ENCODE measurements around the gene MYO5C. TPM values are rescaled to one million over a fixed set of nuclear protein-coding genes. Genes with fewer than 3 reads are reported as not detected.

Gene MYO5C, protein sequence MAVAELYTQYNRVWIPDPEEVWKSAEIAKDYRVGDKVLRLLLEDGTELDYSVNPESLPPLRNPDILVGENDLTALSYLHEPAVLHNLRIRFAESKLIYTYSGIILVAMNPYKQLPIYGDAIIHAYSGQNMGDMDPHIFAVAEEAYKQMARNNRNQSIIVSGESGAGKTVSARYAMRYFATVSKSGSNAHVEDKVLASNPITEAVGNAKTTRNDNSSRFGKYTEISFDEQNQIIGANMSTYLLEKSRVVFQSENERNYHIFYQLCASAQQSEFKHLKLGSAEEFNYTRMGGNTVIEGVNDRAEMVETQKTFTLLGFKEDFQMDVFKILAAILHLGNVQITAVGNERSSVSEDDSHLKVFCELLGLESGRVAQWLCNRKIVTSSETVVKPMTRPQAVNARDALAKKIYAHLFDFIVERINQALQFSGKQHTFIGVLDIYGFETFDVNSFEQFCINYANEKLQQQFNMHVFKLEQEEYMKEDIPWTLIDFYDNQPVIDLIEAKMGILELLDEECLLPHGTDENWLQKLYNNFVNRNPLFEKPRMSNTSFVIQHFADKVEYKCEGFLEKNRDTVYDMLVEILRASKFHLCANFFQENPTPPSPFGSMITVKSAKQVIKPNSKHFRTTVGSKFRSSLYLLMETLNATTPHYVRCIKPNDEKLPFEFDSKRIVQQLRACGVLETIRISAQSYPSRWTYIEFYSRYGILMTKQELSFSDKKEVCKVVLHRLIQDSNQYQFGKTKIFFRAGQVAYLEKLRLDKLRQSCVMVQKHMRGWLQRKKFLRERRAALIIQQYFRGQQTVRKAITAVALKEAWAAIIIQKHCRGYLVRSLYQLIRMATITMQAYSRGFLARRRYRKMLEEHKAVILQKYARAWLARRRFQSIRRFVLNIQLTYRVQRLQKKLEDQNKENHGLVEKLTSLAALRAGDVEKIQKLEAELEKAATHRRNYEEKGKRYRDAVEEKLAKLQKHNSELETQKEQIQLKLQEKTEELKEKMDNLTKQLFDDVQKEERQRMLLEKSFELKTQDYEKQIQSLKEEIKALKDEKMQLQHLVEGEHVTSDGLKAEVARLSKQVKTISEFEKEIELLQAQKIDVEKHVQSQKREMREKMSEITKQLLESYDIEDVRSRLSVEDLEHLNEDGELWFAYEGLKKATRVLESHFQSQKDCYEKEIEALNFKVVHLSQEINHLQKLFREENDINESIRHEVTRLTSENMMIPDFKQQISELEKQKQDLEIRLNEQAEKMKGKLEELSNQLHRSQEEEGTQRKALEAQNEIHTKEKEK (N-terminal part only)
- 41.2 TPM for total RNA-seq

DNA sequence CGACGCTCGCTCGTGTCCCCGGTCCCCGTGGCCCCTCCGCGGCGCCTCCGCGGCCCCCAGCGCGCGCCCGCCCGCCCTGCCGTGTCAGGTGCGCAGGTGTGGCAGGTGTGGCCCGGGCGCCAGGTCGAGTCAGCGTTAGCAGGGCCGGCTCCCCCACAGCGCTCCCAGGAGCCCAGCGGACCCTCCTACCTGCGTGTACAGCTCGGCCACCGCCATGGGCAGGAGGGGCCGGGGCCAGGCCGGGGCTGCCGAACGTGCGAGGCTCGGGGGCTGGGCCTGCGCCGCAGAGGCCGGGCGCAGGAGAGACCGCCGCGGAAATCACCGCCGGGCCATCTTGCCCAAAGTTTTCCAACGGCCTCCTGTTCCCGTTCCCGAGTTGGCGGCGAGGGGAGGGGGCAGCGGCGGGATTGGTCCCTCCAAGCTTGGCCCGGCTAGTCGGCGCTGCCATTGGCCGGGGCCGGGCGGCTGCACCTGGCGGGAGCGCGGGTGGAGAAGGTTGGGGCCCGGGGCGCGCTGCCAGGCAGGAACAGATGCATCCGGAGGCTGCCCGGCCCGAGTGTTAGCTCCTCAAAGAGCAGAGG is at the start of gene MYO5C:
Gene MYO5C (minus strand): TSS at position 384 of the 581 bp plus-strand sequence. CDS start 168 bp downstream, at position 216.
- DNase-seq (ENCODE audit: low read depth in 2 of 3, low spot score in 2 of 3), result peak in 2 of 3 donors; percentile 82 to 91

DNA sequence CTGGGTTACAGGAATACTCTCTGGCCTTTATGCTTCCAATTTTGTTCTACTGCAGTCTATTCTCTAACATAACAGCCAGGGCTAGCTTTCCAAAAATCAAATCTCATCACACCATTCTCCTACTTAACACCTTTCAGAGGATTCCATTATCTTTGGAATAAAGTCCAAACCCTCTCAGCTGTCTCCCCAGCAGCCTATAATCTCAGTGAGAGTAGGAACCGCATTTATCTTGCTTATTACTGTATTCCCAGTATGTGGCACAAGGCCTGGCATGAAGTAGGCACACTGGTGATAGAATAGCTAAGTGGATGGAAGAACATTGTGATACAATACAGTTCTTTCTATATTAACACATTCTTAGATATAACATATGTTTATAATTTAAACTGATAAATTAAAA is 49.0 kb upstream of the MYO5C start:
- no peak for DNase-seq (ENCODE audit: low read depth in 2 of 3, low spot score in 2 of 3)

DNA sequence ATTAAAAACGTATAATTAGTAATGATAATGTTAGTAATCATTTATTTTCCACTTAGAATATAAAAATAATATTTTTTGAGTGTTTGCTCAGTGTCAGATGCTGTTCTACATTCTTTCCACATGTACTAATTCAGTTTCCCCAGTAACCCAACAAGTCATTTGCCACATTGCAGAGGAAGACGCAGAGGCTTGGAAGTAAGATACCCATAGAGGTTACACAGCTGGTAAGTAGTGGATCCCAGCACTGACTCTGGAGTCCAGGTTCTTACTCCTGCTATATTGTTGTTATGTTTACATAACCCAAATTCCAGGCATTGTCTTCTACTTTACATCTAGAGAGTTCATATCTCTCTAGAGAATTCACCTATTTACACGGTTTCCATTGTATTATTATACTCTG is 48.2 kb upstream of the MYO5C start:
- no peak for DNase-seq (ENCODE audit: low read depth in 2 of 3, low spot score in 2 of 3)

DNA sequence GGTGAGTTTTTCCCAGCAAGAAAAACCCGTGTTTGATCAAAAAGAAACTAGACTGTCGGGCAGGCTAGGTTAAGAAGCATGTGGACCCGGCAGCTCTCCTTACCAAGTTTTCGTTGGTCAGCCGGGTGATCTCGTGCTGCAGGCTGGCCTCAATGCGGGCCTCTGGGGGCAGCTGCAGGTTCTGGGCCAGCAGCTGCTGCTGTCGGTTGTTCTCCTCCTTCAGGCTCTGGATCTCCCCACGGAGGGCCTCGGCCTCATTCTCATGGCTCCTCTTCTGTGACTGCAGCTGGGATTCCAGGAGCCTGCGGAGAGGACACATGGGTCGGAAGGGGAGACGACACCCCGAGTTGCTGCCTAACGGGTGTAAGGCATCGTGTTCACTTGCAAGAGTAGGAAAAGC is 44.5 kb upstream of the MYO5C start:
- DNase-seq (ENCODE audit: low read depth in 2 of 3, low spot score in 2 of 3), result no peak

DNA sequence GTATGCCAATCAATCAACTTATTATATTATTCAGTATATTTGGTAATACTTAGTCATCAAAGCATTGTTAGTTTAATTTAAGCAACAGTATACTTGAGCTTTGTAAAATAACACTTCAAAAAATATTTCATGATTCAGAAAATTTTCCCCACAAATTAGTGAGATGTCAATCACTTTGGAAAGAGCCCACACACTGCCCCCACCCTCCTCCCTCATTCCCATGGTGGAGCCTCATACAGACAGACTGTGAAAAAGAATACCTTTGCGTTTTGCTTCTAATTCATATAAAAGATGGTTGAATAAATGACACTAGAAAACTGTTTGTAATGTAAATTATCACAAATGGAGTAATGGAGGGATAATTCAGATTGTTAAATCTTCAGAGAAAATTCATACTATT is 43.3 kb upstream of the MYO5C start:
- no peak for DNase-seq (ENCODE audit: low read depth in 2 of 3, low spot score in 2 of 3)

DNA sequence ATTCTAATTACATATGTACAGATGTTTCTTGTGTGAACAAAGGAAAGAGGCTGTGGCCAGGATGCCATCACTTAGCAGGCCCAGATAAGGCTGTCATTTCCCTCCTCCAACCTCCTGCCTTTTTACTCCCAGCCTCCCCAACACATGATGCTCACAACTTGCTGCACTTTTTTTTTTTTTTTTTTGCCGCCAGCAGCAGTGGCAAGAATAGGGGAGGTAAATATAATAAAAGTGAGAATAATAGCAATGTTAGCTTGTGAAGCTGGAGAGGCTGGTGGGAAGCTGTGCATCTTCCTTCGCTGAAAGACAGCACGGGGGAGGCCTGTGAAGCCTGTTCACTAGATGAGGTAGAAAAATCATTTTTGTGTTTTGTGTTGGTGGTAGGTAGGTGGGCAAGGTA is 42.5 kb upstream of the MYO5C start:
- DNase-seq (ENCODE audit: low read depth in 2 of 3, low spot score in 2 of 3), result no peak

DNA sequence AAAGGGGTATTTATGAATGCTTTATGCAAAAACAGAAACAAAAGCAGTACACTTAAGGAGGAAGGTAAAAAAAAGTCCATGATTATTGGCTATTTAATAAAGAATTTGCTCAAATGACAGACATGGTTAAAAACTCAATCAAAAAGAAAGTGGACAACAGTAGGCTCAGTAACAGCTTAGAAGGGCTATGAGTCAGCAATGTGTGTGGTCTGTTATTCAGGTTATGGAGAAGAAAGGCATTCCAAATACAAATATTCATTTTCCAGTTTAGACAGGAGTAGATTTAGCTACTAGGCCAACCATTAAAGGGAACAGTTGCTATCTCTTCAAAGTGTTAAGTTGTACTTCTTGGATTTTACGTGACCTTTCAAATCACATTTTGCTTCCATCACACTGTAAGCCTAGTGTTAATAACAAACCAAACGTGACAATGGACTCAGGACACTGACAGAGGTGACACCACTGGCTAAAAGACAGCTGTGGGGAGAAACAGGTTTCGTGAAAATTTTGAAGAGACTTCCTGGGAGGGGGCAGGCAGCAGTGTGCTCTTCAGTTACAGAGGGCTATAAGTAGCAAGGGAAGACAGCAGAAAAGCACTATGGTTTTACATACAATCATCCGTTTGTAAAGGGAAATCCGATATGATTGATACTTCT is 41.7 kb upstream of the MYO5C start:
- DNase-seq (ENCODE audit: low read depth in 2 of 3, low spot score in 2 of 3), result no peak

DNA sequence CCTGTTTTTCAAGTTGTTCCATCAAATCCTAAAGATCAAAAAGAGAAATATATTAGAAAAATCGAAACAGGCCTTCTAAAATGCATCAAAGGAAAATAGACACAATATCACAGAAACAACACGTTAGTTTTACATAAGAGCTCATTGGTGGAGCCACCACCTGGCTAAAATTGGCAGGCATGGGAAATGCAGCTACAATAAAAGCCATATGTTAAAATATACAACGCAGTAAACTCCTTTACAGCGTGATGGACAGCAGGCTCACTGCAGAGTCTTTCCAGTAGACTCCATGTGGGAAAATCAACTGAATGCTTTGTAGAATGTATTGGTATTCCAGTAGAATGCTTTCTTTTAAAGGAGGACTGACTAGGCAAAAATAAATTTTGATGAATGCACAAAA is 40.9 kb upstream of the MYO5C start:
- DNase-seq (ENCODE audit: low read depth in 2 of 3, low spot score in 2 of 3), result peak in 1 of 3 donors; percentile 8

DNA sequence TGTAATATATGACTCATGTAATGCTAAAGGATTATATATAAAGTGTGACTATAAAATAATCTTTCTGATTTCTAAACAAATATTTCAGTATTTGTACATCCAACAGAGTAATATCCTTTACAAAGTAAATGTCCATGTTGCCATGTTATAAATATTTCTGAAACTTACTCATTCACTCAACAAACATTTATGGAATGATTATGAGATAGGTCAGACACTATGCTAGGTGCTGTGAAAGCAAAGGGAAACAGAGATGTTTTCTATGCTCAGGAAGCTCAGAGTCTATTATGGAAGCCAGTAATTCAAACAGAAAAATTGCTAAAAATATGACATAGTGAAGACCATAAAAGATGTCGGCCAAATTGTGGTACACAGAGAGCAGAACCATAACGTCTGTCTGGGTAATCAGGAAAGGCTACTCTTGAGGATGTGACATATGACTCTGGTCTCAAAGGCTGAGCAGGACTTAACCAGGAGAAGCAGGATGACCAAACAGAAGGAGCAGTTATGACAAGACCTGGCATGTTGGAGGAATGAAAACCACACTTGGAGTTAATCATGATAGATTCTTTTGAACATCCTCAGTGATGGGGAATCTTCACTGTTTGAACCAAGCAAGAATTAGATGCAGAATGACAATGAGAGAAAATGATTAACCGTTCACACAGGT is 39.0 kb upstream of the MYO5C start:
- DNase-seq (ENCODE audit: low read depth in 2 of 3, low spot score in 2 of 3), result no peak

DNA sequence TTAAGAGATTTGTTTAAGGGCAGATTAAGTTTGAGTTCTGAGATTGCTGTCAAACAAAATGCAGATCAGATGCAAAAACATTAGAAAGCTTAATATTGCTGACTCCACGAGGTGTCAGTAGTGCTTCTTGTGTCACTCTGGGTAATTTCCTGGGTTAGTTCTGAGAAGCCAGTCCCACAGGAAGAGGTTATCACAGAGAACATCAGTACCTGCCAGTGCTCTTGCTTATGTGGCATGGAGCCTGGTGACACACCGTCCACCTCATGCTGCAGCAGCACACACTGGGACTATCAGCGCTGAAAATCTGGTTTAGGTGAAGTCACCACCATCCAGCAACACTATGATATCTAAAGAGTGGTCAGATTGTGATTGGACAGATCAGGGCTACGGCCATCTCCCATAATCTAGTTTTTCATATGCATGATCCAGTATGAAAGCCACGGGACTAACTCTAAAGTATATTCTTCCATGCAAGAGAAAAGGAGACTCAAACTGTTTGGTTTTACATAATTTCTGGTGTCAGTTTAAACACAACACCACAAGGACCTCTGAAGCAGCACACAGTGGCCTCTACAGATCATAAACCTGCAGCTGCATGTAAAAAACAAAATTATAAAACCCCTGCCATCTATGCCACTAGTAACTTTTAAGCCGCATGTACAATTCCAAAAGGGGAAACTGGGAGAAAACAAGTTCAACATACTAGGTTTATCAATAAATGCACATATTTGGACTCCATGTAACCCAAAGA is 36.1 kb upstream of the MYO5C start:
- DNase-seq (ENCODE audit: low read depth in 2 of 3, low spot score in 2 of 3), result peak; percentile 22 to 71 (median 66)

DNA sequence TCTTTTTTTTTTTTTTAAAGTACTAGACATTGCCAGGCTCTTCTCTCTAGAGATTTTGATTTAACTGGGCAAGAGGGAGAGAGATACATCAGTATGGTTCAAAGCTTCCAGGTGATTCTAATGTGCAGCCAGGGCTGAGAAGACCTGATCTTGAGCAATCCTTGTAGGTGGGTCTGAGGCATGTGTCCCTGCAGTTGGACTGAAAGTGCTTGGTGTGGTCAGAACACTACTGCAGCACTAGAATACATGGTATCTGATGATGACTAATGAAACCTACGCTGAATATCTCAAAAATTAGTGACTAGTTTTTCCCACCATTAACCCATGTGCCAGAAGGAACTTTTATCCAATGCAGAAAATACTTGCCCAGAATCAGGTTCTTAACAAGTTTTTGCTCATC is 34.4 kb upstream of the MYO5C start:
- no peak for DNase-seq (ENCODE audit: low read depth in 2 of 3, low spot score in 2 of 3)

DNA sequence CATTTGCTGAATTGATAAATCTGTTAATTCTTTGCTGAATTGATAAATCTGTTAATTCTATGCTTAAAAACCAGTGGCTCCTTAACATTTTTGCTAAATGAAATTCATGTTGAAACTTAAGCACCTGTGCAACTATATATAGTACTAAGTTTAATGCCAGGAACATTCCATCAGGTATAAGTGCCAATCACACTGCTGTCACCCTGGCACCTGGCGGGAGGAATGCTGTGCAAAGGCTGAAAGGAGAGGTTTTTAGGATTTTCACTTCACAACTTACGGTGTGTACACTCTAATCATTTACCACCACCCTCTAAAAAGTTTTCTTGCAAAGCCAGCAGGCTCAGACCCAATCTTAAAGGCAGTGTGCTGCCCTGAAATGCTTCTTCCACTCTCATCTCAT is 33.5 kb upstream of the MYO5C start:
- DNase-seq (ENCODE audit: low read depth in 2 of 3, low spot score in 2 of 3), result no peak

DNA sequence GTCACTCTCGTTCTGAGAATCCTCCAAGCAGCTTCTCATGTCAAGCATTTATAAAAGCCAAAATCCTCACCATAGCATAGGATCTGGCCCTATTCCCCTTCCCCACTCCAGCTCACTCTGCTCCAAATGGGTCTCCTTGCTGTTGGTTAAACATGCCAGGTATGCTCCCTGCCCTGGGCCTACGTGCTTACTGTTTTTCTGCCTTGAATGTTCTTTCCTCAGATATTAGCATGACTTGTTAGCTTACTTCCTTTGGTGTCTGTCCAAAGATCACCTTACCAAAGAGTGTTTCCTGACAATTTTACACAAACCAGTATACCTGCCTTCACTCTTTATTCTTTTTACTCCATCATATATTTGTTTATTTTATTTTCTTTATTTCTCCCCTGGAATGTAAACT is 33.1 kb upstream of the MYO5C start:
- DNase-seq (ENCODE audit: low read depth in 2 of 3, low spot score in 2 of 3), result no peak

DNA sequence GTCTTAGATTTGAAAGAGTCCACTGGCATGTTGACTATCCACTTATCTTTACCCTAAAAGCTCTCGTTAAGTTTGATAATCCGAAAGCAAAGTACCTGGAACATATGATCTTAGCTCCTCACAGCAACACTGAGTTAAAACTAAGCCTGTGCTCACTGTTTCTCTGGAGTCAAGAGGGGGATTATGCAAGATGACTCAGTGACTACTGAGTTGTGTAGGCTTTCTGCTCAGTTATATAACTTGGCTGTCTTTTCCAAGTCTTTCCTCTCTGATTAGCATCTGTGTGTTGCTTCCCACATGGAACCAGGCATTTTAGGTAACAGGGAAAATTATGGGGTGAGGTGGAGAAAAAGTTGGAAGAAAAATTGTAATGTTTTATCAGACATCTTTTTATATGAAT is 31.2 kb upstream of the MYO5C start:
- DNase-seq (ENCODE audit: low read depth in 2 of 3, low spot score in 2 of 3), result no peak

DNA sequence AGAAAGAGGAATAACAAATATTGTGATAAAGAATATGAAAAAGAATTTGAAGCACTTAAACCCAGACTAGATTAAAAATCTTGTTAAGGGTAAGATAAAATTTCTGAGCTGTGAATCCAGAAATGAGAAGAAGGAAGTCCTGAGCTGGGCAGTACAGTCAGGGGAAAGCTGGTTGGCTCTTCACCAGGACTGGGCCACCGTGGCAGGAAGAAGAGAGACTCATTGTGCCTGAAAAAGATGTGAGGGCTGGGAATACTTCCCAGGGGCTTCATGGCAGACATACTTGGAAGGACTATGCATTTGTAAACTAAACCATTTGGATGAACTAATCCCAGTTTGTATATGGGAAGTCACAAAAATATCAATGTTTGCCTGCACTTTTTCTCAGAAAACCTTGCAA is 28.5 kb upstream of the MYO5C start:
- DNase-seq (ENCODE audit: low read depth in 2 of 3, low spot score in 2 of 3), result no peak

DNA sequence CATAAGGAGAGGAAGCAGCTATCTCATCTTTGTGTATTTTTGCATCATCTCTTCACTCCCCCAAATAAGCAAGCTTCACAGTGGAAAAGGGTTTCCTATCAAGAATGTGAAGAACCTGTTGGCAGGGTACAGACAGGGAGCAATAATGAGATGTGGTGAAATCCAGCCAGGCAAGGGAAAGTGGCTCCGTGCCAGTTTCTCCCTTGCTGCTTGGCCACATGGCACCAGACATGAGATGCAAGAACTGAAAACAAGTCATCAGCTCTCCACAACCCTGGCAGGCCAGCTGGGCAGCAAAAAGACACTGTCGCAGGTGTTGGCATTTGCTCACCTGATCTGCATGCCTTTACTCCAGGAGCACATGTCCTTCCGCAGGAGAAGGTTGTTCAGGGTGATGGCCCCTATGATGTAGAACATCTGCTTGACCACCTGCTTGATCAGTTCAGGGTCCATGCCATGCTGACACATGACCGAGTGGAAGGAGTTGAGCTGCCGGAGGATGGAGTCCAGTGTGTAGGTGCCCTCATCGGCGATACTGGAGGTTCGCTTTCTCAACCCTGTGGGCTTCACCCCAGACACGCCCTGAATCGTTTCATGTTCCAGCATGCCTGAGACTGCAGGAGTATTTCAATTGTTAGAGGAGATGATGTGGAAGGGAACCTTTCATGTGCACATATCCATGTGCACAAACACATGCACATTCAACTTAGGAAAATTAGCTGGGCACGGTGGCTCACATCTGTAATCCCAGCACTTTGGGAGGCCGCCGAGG is 23.3 kb upstream of the MYO5C start:
- no peak for DNase-seq (ENCODE audit: low read depth in 2 of 3, low spot score in 2 of 3)

DNA sequence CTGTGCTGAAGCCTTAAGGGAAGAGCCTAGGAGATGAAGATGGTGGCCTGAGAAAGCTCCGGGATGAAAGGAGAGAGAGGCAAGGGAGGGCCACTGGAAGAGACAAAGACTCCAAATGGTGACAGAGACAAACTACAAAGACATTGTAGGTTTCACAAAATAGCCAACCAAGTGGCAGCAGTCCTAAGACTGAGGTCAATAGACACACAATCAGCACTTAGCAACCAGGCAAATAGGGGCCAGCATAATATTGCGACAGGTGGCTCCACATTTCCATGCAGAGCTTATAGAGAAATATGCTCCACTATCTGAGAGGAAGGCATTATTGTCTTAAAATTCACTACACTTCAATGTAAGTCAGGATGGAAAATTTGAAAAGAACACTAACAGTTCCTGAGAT is 22.1 kb upstream of the MYO5C start:
- no peak for DNase-seq (ENCODE audit: low read depth in 2 of 3, low spot score in 2 of 3)

DNA sequence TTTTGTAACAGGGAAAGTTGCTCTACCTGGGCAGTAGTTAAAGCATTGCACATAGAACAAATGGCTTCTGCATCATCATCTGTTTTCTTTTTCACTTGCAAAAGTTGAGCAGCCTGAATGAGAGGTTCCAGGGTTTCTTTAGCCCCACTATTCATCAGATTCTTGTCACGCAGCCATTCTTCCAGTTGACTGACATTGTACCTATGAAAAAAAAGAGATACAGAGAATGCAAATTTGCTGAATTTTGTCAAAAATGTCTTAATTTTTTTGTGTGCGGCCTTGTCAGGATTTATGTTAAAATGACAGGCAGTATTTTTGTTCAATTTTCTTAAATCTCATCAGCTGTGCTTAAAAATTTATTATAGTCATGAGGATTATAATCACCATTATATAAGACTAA is 21.4 kb upstream of the MYO5C start:
- no peak for DNase-seq (ENCODE audit: low read depth in 2 of 3, low spot score in 2 of 3)
